ENCODE measurements around the gene RALGDS.

RALGDS gene

DNA sequence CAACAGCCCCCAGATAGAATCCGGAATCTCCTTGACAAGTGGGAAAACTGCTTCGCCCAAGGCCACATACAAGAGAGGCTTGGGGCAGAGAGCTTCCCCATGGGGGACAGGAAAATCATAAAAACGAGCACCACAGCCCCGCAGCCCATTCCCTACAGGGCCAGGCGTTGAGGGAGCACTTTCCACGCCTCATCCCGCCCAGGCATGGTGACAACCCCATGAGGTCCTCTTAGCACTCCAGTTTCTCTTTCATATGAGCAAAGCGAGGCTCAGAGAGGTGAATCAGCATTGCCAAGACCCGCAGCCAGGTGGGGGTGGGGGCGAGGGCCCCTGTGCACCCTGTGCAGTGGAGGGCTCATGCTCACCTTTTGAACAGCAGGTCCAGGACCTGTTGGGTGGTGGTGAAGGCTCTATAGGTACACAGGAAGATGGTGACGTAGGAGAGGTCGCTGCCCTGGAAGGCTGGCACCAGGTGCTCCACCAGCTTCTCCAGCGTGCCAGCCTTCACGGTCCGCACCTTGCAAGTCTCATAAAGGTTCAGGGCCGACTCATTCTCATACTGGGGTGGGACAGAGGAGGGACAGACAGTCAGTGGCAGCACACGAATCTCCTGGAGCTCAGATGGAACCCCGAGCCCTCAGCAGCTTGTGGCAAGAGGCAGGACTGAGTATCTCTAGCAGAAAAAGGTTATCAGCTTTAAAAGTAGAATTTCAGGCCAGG, 10.9 kb downstream of the RALGDS start:
- Histone ChIP-seq H3K27ac (replicated peaks) (no peak overlapping the region), H3K4me3 (replicated peaks; ENCODE audit: insufficient read depth, low read length) (no peak overlapping the region), H3K27me3 (ENCODE audit: insufficient read depth, poor library complexity, severe bottlenecking) (no peaks in the 10 kb centered on the region)
- no peak for TF ChIP-seq GABPA (IDR thresholded peaks at IDR 0.05; ENCODE audit: low read depth)
- no peak for TF ChIP-seq POLR2AphosphoS5 (IDR thresholded peaks at IDR 0.05; ENCODE audit: low read depth)
- TF ChIP-seq SPI1 (IDR thresholded peaks at IDR 0.05; ENCODE audit: borderline replicate concordance, low read depth) = no peak
- TF ChIP-seq, protein P1, sequence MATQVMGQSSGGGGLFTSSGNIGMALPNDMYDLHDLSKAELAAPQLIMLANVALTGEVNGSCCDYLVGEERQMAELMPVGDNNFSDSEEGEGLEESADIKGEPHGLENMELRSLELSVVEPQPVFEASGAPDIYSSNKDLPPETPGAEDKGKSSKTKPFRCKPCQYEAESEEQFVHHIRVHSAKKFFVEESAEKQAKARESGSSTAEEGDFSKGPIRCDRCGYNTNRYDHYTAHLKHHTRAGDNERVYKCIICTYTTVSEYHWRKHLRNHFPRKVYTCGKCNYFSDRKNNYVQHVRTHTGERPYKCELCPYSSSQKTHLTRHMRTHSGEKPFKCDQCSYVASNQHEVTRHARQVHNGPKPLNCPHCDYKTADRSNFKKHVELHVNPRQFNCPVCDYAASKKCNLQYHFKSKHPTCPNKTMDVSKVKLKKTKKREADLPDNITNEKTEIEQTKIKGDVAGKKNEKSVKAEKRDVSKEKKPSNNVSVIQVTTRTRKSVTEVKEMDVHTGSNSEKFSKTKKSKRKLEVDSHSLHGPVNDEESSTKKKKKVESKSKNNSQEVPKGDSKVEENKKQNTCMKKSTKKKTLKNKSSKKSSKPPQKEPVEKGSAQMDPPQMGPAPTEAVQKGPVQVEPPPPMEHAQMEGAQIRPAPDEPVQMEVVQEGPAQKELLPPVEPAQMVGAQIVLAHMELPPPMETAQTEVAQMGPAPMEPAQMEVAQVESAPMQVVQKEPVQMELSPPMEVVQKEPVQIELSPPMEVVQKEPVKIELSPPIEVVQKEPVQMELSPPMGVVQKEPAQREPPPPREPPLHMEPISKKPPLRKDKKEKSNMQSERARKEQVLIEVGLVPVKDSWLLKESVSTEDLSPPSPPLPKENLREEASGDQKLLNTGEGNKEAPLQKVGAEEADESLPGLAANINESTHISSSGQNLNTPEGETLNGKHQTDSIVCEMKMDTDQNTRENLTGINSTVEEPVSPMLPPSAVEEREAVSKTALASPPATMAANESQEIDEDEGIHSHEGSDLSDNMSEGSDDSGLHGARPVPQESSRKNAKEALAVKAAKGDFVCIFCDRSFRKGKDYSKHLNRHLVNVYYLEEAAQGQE (IDR thresholded peaks at IDR 0.05; ENCODE audit: insufficient replicate concordance, low read depth) = no peak
- TF ChIP-seq, protein P2, sequence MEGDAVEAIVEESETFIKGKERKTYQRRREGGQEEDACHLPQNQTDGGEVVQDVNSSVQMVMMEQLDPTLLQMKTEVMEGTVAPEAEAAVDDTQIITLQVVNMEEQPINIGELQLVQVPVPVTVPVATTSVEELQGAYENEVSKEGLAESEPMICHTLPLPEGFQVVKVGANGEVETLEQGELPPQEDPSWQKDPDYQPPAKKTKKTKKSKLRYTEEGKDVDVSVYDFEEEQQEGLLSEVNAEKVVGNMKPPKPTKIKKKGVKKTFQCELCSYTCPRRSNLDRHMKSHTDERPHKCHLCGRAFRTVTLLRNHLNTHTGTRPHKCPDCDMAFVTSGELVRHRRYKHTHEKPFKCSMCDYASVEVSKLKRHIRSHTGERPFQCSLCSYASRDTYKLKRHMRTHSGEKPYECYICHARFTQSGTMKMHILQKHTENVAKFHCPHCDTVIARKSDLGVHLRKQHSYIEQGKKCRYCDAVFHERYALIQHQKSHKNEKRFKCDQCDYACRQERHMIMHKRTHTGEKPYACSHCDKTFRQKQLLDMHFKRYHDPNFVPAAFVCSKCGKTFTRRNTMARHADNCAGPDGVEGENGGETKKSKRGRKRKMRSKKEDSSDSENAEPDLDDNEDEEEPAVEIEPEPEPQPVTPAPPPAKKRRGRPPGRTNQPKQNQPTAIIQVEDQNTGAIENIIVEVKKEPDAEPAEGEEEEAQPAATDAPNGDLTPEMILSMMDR (IDR thresholded peaks at IDR 0.05; ENCODE audit: insufficient read depth, low read length) = no peak
- DNase-seq (ENCODE audit: low read depth in 1 of 2, low spot score in 1 of 2) = no peak

DNA sequence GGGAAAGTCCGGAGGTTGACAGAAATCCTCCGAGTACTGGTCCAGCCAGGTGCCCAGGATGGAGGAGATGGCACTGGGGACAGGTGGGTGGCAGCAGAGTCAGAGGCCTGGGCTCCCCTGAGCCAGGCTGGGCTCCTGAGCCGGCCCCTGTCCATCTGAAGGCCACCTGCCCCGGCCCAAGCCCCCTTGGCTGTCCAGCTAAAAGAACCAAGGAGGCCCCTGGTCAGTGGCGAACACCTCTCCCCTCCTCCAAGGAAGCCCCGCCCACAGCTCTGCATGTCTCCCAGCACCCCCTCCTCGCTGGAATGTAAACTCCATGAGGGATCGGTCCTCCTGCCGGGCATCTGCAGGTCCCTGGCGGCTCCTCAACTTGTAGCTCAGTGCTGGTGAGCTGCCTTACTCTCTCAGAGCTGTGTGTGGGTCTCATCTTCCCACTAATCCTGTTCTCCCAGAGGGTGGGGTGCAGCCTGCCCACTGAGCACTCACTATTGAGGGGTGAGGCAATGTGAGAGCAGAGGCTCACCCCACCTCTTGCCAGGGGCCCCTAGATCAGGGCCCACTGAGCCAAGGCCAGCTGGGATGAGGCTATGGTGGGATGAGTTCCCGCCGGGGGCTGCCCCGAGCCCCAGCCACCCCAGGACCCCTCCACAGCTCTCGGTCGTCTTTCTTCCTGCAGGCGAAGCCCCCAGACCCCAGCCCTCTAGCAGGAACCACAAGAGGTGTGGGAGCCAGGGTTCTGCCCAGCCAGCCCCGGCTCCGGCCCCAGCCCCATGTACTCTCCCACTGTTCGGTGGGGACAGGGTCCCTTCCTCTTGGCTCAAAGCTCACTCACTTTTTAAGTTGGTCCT, 12.0 kb downstream of the RALGDS start:
- Histone ChIP-seq H3K4me3 (replicated peaks; ENCODE audit: insufficient read depth, low read length) (no peak overlapping the region), H3K27me3 (ENCODE audit: insufficient read depth, poor library complexity, severe bottlenecking) (no peaks in the 10 kb centered on the region), H3K27ac (replicated peaks) (no peak overlapping the region)
- TF ChIP-seq, protein P2 (IDR thresholded peaks at IDR 0.05; ENCODE audit: insufficient read depth, low read length) = no peak
- TF ChIP-seq, protein P1 (IDR thresholded peaks at IDR 0.05; ENCODE audit: insufficient replicate concordance, low read depth) = no peak
- TF ChIP-seq GABPA (IDR thresholded peaks at IDR 0.05; ENCODE audit: low read depth) (no peak), SPI1 (IDR thresholded peaks at IDR 0.05; ENCODE audit: borderline replicate concordance, low read depth) (no peak), POLR2AphosphoS5 (IDR thresholded peaks at IDR 0.05; ENCODE audit: low read depth) (no peak)
- DNase-seq (ENCODE audit: low read depth in 1 of 2, low spot score in 1 of 2) = no peak

DNA sequence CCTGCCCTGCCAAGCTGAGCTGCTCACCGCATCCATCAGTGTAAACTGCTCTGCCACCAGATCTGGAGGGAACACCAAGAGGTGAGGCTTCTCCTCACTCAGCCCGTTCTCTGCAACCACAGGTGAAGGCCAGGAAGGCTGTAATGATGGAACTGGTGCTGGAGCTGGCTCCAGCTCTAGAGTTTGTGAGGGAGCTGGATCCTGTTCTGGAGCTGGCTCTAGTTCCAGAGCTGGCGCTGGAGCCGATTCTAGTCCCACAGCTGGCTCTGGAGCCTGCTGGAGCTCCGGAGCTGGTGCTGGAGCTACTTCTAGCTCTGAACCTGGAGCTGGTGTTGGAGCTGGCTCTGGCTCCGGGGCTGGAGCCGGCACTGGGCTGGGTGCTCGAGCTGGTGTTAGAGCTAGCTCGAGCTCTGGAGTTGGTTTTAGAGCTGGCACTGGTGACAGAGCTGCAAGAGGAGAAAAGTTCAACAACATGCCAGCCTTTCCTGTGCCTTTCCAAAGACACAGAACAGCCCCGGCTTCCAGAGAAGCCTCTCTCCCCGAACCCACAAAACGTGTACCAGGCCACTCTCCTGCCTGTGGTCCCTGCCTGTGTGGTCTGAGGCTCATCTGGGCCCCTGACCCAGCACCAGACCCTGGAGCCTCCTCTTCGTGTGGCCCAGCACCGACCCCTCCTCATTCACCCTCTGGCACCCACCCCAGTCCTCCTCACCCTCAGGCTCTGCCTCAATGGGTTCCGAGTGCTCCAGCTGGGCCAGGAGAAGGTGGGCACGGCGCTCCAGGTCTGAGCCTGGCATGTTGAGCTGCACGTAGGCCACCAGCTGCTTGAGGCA, 12.9 kb downstream of the RALGDS start:
- no peak for TF ChIP-seq SPI1 (IDR thresholded peaks at IDR 0.05; ENCODE audit: borderline replicate concordance, low read depth)
- TF ChIP-seq, protein P1 (IDR thresholded peaks at IDR 0.05; ENCODE audit: insufficient replicate concordance, low read depth) = no peak
- no peak for TF ChIP-seq GABPA (IDR thresholded peaks at IDR 0.05; ENCODE audit: low read depth)
- TF ChIP-seq POLR2AphosphoS5 (IDR thresholded peaks at IDR 0.05; ENCODE audit: low read depth) = no peak
- TF ChIP-seq, protein P2 (IDR thresholded peaks at IDR 0.05; ENCODE audit: insufficient read depth, low read length) = no peak
- no peak overlapping the region for H3K4me3 ChIP-seq (replicated peaks; ENCODE audit: insufficient read depth, low read length)
- H3K27ac ChIP-seq (replicated peaks) = no peak overlapping the region
- H3K27me3 ChIP-seq (ENCODE audit: insufficient read depth, poor library complexity, severe bottlenecking) = no peaks in the 10 kb centered on the region
- no peak for DNase-seq (ENCODE audit: low read depth in 1 of 2, low spot score in 1 of 2)
